Urothelium cell line (cell line): ENCODE measurements around the gene ELMO1.

ENCODE experiments used
- DNase-seq: peaks from one replicate; pipeline ENCODE4 v3.0.0; 2011; ENCODE audit warnings: low spot score, mixed read lengths
- FAIRE-seq: peaks from 2 replicates; lab custom pipeline; 2011; peaks lifted over from hg19 to GRCh38; lab: Jason Lieb, UNC

Gene ELMO1

GRCh38 chr7:36906448-36906847, 542.2 kb downstream of the ELMO1 start:
- no peak for FAIRE-seq
- DNase-seq = no peak

GRCh38 chr7:36905841-36906240, 542.8 kb downstream of the ELMO1 start:
- FAIRE-seq (peak; percentile 40), DNase-seq (no peak)

GRCh38 chr7:36904802-36905201, 543.9 kb downstream of the ELMO1 start:
- FAIRE-seq = no peak
- no peak for DNase-seq

GRCh38 chr7:36904101-36904500, 544.6 kb downstream of the ELMO1 start:
- no peak for DNase-seq
- FAIRE-seq = no peak

- FAIRE-seq (no peak), DNase-seq (no peak)
Measured at GRCh38 chr7:36900988-36901710, 547.5 kb downstream of the ELMO1 start.

- FAIRE-seq = no peak
- no peak for DNase-seq
Measured at GRCh38 chr7:36898186-36898585, 550.5 kb downstream of the ELMO1 start.

GRCh38 chr7:36896956-36897590, 551.6 kb downstream of the ELMO1 start:
- FAIRE-seq (no peak), DNase-seq (no peak)

- DNase-seq (no peak), FAIRE-seq (no peak)
Measured at GRCh38 chr7:36896418-36896817, 552.2 kb downstream of the ELMO1 start.

GRCh38 chr7:36895192-36895591, 553.5 kb downstream of the ELMO1 start:
- no peak for FAIRE-seq
- no peak for DNase-seq

GRCh38 chr7:36894190-36894589, 554.5 kb downstream of the ELMO1 start:
- DNase-seq = no peak
- no peak for FAIRE-seq

- DNase-seq = no peak
- no peak for FAIRE-seq
Measured at GRCh38 chr7:36889182-36889581, 559.5 kb downstream of the ELMO1 start.

GRCh38 chr7:36887969-36888368, 560.7 kb downstream of the ELMO1 start:
- peak; percentile 9 for FAIRE-seq
- no peak for DNase-seq

GRCh38 chr7:36887233-36887632, 561.4 kb downstream of the ELMO1 start:
- FAIRE-seq = no peak
- no peak for DNase-seq

GRCh38 chr7:36884910-36885309, 563.8 kb downstream of the ELMO1 start:
- FAIRE-seq (no peak), DNase-seq (no peak)

- no peak for DNase-seq
- FAIRE-seq = no peak
Measured at GRCh38 chr7:36884351-36884750, 564.3 kb downstream of the ELMO1 start.

- FAIRE-seq = no peak
- DNase-seq = no peak
Measured at GRCh38 chr7:36881233-36881874, 567.3 kb downstream of the ELMO1 start.

GRCh38 chr7:36880108-36880507, 568.6 kb downstream of the ELMO1 start:
- no peak for FAIRE-seq
- DNase-seq = no peak

- no peak for DNase-seq
- no peak for FAIRE-seq
Measured at GRCh38 chr7:36879021-36879420, 569.6 kb downstream of the ELMO1 start.

GRCh38 chr7:36878288-36878687, 570.4 kb downstream of the ELMO1 start:
- DNase-seq (no peak), FAIRE-seq (no peak)

GRCh38 chr7:36875794-36876193, 572.9 kb downstream of the ELMO1 start:
- FAIRE-seq (no peak), DNase-seq (no peak)

GRCh38 chr7:36874041-36874440, 574.6 kb downstream of the ELMO1 start:
- no peak for FAIRE-seq

GRCh38 chr7:36871863-36872262, 576.8 kb downstream of the ELMO1 start:
- DNase-seq (no peak), FAIRE-seq (no peak)

More at GRCh38 chr7:36874041-36874440, 574.6 kb downstream of the ELMO1 start:
- DNase-seq = no peak
